HG03135 (cell line): ENCODE data around the gene DIO3.

Experiments
- ATAC-seq: cut with Tn5 transposase; IDR thresholded peaks from one replicate; pipeline ENCODE4 v1.9.1; 2021; ENCODE audit warnings: mild to moderate bottlenecking, moderate library complexity; ENCODE audit not compliant: unreplicated experiment

The DIO3 gene

GRCh38 chr14:101561145-101561896 lies at the start of gene DIO3:
Gene DIO3, plus strand, starts transcription at chr14:101561495.
- ATAC-seq = no peak

- ATAC-seq = no peak
These were observed 49.5 kb upstream of the DIO3 start for GRCh38 chr14:101511620-101512375.

- no peak for ATAC-seq
These were observed 49.0 kb upstream of the DIO3 start for GRCh38 chr14:101512376-101512695.

GRCh38 chr14:101514136-101514535 lies 47.2 kb upstream of the DIO3 start:
- ATAC-seq = no peak

- no peak for ATAC-seq
These were observed 44.9 kb upstream of the DIO3 start for GRCh38 chr14:101516401-101516800.

GRCh38 chr14:101518611-101519473 lies 42.5 kb upstream of the DIO3 start:
- no peak for ATAC-seq

GRCh38 chr14:101520621-101521472 lies 40.4 kb upstream of the DIO3 start:
- ATAC-seq = no peak

GRCh38 chr14:101521473-101521915 lies 39.8 kb upstream of the DIO3 start:
- ATAC-seq = no peak

GRCh38 chr14:101521978-101522377 lies 39.3 kb upstream of the DIO3 start:
- no peak for ATAC-seq

- no peak for ATAC-seq
These were observed 35.4 kb upstream of the DIO3 start for GRCh38 chr14:101525640-101526527.

- no peak for ATAC-seq
These were observed 33.3 kb upstream of the DIO3 start for GRCh38 chr14:101527987-101528386.

GRCh38 chr14:101529079-101529478 lies 32.2 kb upstream of the DIO3 start:
- no peak for ATAC-seq

- ATAC-seq = no peak
These were observed 27.1 kb upstream of the DIO3 start for GRCh38 chr14:101534198-101534597.

- no peak for ATAC-seq
These were observed 26.1 kb upstream of the DIO3 start for GRCh38 chr14:101535232-101535631.

GRCh38 chr14:101535701-101536207 lies 25.5 kb upstream of the DIO3 start:
- ATAC-seq = no peak

- no peak for ATAC-seq
These were observed 24.0 kb upstream of the DIO3 start for GRCh38 chr14:101537286-101537685.

- no peak for ATAC-seq
These were observed 22.4 kb upstream of the DIO3 start for GRCh38 chr14:101538878-101539277.

GRCh38 chr14:101539880-101540279 lies 21.4 kb upstream of the DIO3 start:
- ATAC-seq = no peak
